A549 (cell line): ENCODE results near the gene SYCE3. TPM values are rescaled to one million over a fixed set of nuclear protein-coding genes. Genes with fewer than 3 reads are reported as not detected.
A peak's percentile ranks its signal among the peaks of the same experiment; 100 is the strongest.

Source experiments
- ATAC-seq, 2 experiments: fragments of 200-7000 bp in 1 of 2; fragments of >200 bp in 1 of 2; cut with Nextera tagmentation in 1 of 2; cut with Tn5 transposase in 1 of 2; 3 replicates each; pipeline versions ENCODE4 v1.8.0 to v1.9.1; 2018 to 2020; ENCODE audit warnings: mild to moderate bottlenecking in 1 of 2, moderate library complexity in 1 of 2
- CTCF ChIA-PET: fragments of 300-600 bp; sonication (Branson Sonifier 250); formaldehyde crosslinking; extraction: SDS; loops from one replicate; lab custom pipeline; 2021; ENCODE audit warnings: antibody characterized with exemption, inconsistent platforms; lab: Yijun Ruan, JAX
- POLR2A ChIA-PET: fragments of 350-600 bp; formaldehyde crosslinking; extraction: SDS; loops from one replicate; lab custom pipeline; 2021; ENCODE audit warnings: antibody characterized with exemption, inconsistent platforms; lab: Yijun Ruan, JAX
- DNase-seq, 2 experiments: peaks; one replicate each; pipeline versions ENCODE4 v3.0.0 to v3.0.0-alpha.2; 2011 to 2016; ENCODE audit warnings: low read depth in 1 of 2, low spot score in 1 of 2
- FAIRE-seq: peaks from 2 replicates; lab custom pipeline; 2011; peaks lifted over from hg19 to GRCh38; lab: Jason Lieb, UNC
- H3K27ac ChIP-seq, 2 experiments: fragments of >200 bp; sonication (Bioruptor Twin); formaldehyde crosslinking; 3 replicates each; pipeline ENCODE4 v1.5.1; 2016 to 2017
- H3K4me1 ChIP-seq: fragments of >200 bp; sonication (Bioruptor Twin); formaldehyde crosslinking; 3 replicates; pipeline ENCODE4 v1.6.1; 2016
- H3K4me2 ChIP-seq: fragments of >200 bp; sonication (Bioruptor Twin); formaldehyde crosslinking; 3 replicates; pipeline ENCODE4 v1.6.1; 2016
- H3K4me3 ChIP-seq: fragments of >200 bp; sonication (Bioruptor Twin); formaldehyde crosslinking; 3 replicates; pipeline ENCODE4 v1.5.1; 2016
- H3K9me3 ChIP-seq: fragments of >200 bp; sonication (Bioruptor Twin); formaldehyde crosslinking; 3 replicates; pipeline ENCODE4 v1.6.1; 2016
- CEBPB ChIP-seq, 2 experiments: fragments of >200 bp in 1 of 2; sonication (Bioruptor Twin) in 1 of 2; formaldehyde crosslinking in 1 of 2; IDR thresholded peaks; 2 replicates each; pipeline ENCODE4 v1.6.1; 2012 to 2016
- CHD2 ChIP-seq: fragments of 150-350 bp; IDR thresholded peaks from 2 replicates; pipeline ENCODE4 v1.6.1; 2014; ENCODE audit warnings: low read length; ENCODE audit not compliant: partially characterized antibody
- CHD4 ChIP-seq: fragments of 200-600 bp; sonication (generic); IDR thresholded peaks from 2 replicates; pipeline ENCODE4 v1.6.1; 2016; ENCODE audit warnings: antibody characterized with exemption, mild to moderate bottlenecking, borderline replicate concordance
- E2F6 ChIP-seq: IDR thresholded peaks from 2 replicates; pipeline ENCODE4 v1.6.1; 2012; ENCODE audit warnings: low read depth, borderline replicate concordance
- EHMT2 ChIP-seq: fragments of 200-600 bp; sonication (generic); IDR thresholded peaks from 2 replicates; pipeline ENCODE4 v1.6.1; 2016; ENCODE audit warnings: antibody characterized with exemption, low read depth, mild to moderate bottlenecking, moderate library complexity
- FOSB ChIP-seq: fragments of 250-450 bp; sonication (Bioruptor Pico); IDR thresholded peaks from 2 replicates; pipeline ENCODE4 v1.5.0; 2020; ENCODE audit warnings: mild to moderate bottlenecking, moderate library complexity
- HEYL ChIP-seq: fragments of 250-450 bp; sonication (Bioruptor Pico); IDR thresholded peaks from 2 replicates; pipeline ENCODE4 v1.8.0; 2021; ENCODE audit warnings: mild to moderate bottlenecking, moderate library complexity
- HMGXB4 ChIP-seq: fragments of 250-450 bp; sonication (Bioruptor Pico); IDR thresholded peaks from 2 replicates; pipeline ENCODE4 v1.5.0; 2021; ENCODE audit warnings: mild to moderate bottlenecking, moderate library complexity, borderline replicate concordance
- HOXA7 ChIP-seq: fragments of 250-450 bp; sonication (Bioruptor Pico); IDR thresholded peaks from 2 replicates; pipeline ENCODE4 v1.5.0; 2020; ENCODE audit warnings: mild to moderate bottlenecking, moderate library complexity
- HOXB13 ChIP-seq: fragments of 250-450 bp; sonication (Bioruptor Pico); IDR thresholded peaks from 2 replicates; pipeline ENCODE4 v1.5.0; 2020; ENCODE audit warnings: low read depth, mild to moderate bottlenecking, moderate library complexity
- HOXB5 ChIP-seq: fragments of 250-450 bp; sonication (Bioruptor Pico); IDR thresholded peaks from 2 replicates; pipeline ENCODE4 v1.5.0; 2020; ENCODE audit warnings: mild to moderate bottlenecking, moderate library complexity
- KDM1A ChIP-seq: fragments of 200-600 bp; sonication (generic); IDR thresholded peaks from 2 replicates; pipeline ENCODE4 v1.6.1; 2016; ENCODE audit warnings: low read depth, mild to moderate bottlenecking
- KDM5A ChIP-seq: fragments of 200-600 bp; sonication (generic); IDR thresholded peaks from 2 replicates; pipeline ENCODE4 v1.6.1; 2016; ENCODE audit warnings: antibody characterized with exemption, mild to moderate bottlenecking
- MAFK ChIP-seq: fragments of 450-650 bp; IDR thresholded peaks from 2 replicates; pipeline ENCODE4 v1.6.1; 2014; ENCODE audit not compliant: partially characterized antibody
- MYC ChIP-seq: IDR thresholded peaks from 2 replicates; pipeline ENCODE4 v1.6.1; 2012; ENCODE audit warnings: mild to moderate bottlenecking, inconsistent platforms, low read length, improper control_type of control experiment, borderline replicate concordance
- NFE2L2 ChIP-seq: fragments of 150-350 bp; conservative IDR thresholded peaks from 2 replicates; pipeline ENCODE4 v1.6.1; 2014; ENCODE audit warnings: low read length
- REST ChIP-seq: fragments of 200-600 bp; sonication (generic); IDR thresholded peaks from 2 replicates; pipeline ENCODE4 v1.6.1; 2016; ENCODE audit warnings: antibody characterized with exemption, mild to moderate bottlenecking, moderate library complexity
- RNF2 ChIP-seq: fragments of 200-600 bp; sonication (generic); IDR thresholded peaks from 2 replicates; pipeline ENCODE4 v1.6.1; 2016; ENCODE audit warnings: low read depth, mild to moderate bottlenecking, antibody characterized with exemption, moderate library complexity, borderline replicate concordance
- TFCP2L1 ChIP-seq: fragments of 250-450 bp; sonication (Bioruptor Pico); IDR thresholded peaks from 2 replicates; pipeline ENCODE4 v1.5.0; 2021; ENCODE audit warnings: mild to moderate bottlenecking
- TP53 ChIP-seq: fragments of 250-450 bp; sonication (Bioruptor Pico); IDR thresholded peaks from 2 replicates; pipeline ENCODE4 v1.5.0; 2021; ENCODE audit warnings: mild to moderate bottlenecking, moderate library complexity
- ZFP36 ChIP-seq: fragments of 450-650 bp; IDR thresholded peaks from 2 replicates; pipeline ENCODE4 v1.6.1; 2014; ENCODE audit warnings: borderline replicate concordance; ENCODE audit not compliant: partially characterized antibody
- ZNF302 ChIP-seq: fragments of 250-450 bp; sonication (Bioruptor Pico); IDR thresholded peaks from 2 replicates; pipeline ENCODE4 v1.9.0; 2021; ENCODE audit warnings: inconsistent platforms, mild to moderate bottlenecking, moderate library complexity
- WGBS: methylation state at CpG from one replicate; pipeline ENCODE4 v1.1.6; 2017; ENCODE audit errors: missing lambda C conversion rate; 5-methylcytosine and 5-hydroxymethylcytosine counted together
- polyA plus RNA-seq, 4 experiments: library from polyadenylated mRNA; depleted of rRNA in 3 of 4; stranded (reverse); fragments of >200 nt; fragmentation: RNase III in 1 of 4; extraction: RNeasy Plus Mini Kit Qiagen cat#74134 plus additional on column Dnase treatment in 1 of 4; gene quantifications; 2 replicates in 3 of 4; 3 replicates in 1 of 4; pipeline ENCODE4 v1.2.3, GENCODE V29; 2011 to 2017

Gene SYCE3
- polyA plus RNA-seq, 2 of the 4 experiments (the other 2 are of a cell fraction), result 0.45 to 0.59 TPM

- FAIRE-seq (no peak), ATAC-seq (peak in 1 of 2 experiments; percentile 3; a peak in 1 of 6 replicates), DNase-seq (no peak)
- ChIA-PET POLR2A (no interaction called here), CTCF (interaction anchor here (0.5 to 1.3 kb wide), 2 partner anchors 75 to 235 kb away, joined by 4 read pairs; partner anchors contain the start of gene SCO2)
- Histone ChIP-seq H3K27ac (peak overlapping the region in 1 of 2 experiments; percentile 79; a peak in 4 of 6 replicates), H3K4me3 (peak overlapping the region; percentile 56), H3K4me2 (peak overlapping the region; percentile 97)
- 60% methylated on average over 7 of the region's 52 CpGs for WGBS
- TF ChIP-seq MAFK (no peak), MYC (no peak), TP53 (CRISPR knock-in tag) (no peak), CEBPB (IDR thresholded peaks at IDR 0.05) (no peak)
- TF ChIP-seq, all 56 proteins: peak for 0
- H3K4me1 ChIP-seq, result peaks cover 4% of the 10 kb centered on the region; the same call in 1 of the 3 replicates
- H3K9me3 ChIP-seq, result no peaks in the 10 kb centered on the region
Measured at GRCh38 chr22:50600967-50601668, 38.4 kb upstream of the SYCE3 start.

GRCh38 chr22:50600538-50600937 lies 37.8 kb upstream of the SYCE3 start, which contains the start of gene MAPK8IP2:
MAPK8IP2 (plus strand) TSS chr22:50600793; CDS start chr22:50600819, 26 bp downstream.
- no peak for FAIRE-seq
- no peak for DNase-seq
- TF ChIP-seq HOXA7 (CRISPR knock-in tag), result no peak
- TF ChIP-seq KDM5A, result no peak
- no peak for TF ChIP-seq ZFP36
- no peak for TF ChIP-seq ZNF302 (CRISPR knock-in tag)
- TF ChIP-seq E2F6, result no peak
- no peak for TF ChIP-seq CHD4
- TF ChIP-seq CEBPB (IDR thresholded peaks at IDR 0.05), result no peak
- TF ChIP-seq FOSB (CRISPR knock-in tag), result no peak
- TF ChIP-seq, all 56 proteins: peak for 0
- peaks cover 4% of the 10 kb centered on the region; the same call in 1 of the 3 replicates for H3K4me1 ChIP-seq
- WGBS, result no CpG with 5 or more reads among the region's 61 CpGs
- peak; percentile 22 to 44; a peak in 2 of 6 replicates for ATAC-seq
- peak within 1 kb of the TSS; percentile 56 for H3K4me3 ChIP-seq
- peak within 1 kb of the TSS; percentile 97 for H3K4me2 ChIP-seq
- H3K9me3 ChIP-seq, result no peaks in the 10 kb centered on the region
- POLR2A ChIA-PET, result interaction anchor here (0.7 kb wide), 1 partner anchor 16 kb away, joined by 4 read pairs; no protein-coding TSS in a partner anchor
- peak within 1 kb of the TSS in 1 of 2 experiments; percentile 79; a peak in 4 of 6 replicates for H3K27ac ChIP-seq
- CTCF ChIA-PET, result no interaction called here

- whole genome bisulfite sequencing, result 67% methylated on average over 19 of the region's 52 CpGs
- FAIRE-seq, result no peak
- no peak for DNase-seq
- Histone ChIP-seq H3K9me3 (no peaks in the 10 kb centered on the region), H3K4me1 (peaks cover 4% of the 10 kb centered on the region; the same call in 1 of the 3 replicates), H3K4me3 (peak overlapping the region; percentile 56), H3K4me2 (peak overlapping the region; percentile 97), H3K27ac (peak overlapping the region in 1 of 2 experiments; percentile 79; a peak in 3 of 6 replicates)
- ChIA-PET POLR2A (interaction anchor here (0.7 kb wide), 1 partner anchor 15 kb away, joined by 4 read pairs; no protein-coding TSS in a partner anchor), CTCF (no interaction called here)
- peak; percentile 76 to 80 for ATAC-seq
- peak; percentile 50; the same call in 1 of the 2 replicates for TF ChIP-seq HOXB5 (CRISPR knock-in tag)
- TF ChIP-seq KDM1A, result no peak
- TF ChIP-seq RNF2, result no peak
- TF ChIP-seq NFE2L2, result no peak
- peak; percentile 62; the same call in 1 of the 2 replicates for TF ChIP-seq HOXB13 (CRISPR knock-in tag)
- no peak for TF ChIP-seq HMGXB4 (CRISPR knock-in tag)
- no peak for TF ChIP-seq TFCP2L1
- TF ChIP-seq HEYL (CRISPR knock-in tag), result no peak
- TF ChIP-seq EHMT2, result peak; percentile 96
- no peak for TF ChIP-seq CHD2
- TF ChIP-seq REST, result peak; percentile 96
Measured at GRCh38 chr22:50599816-50600455, 37.2 kb upstream of the SYCE3 start.
